Trophoblast cell (in vitro differentiated cells and primary cell): Measurements from ENCODE around the gene SERPINE1.

Experiments
- DNase-seq, 2 donors: peaks; one replicate each; pipeline ENCODE4 v3.0.0-alpha.2; 2016
- H2AFZ ChIP-seq: 2 replicates; pipeline ENCODE4 v1.6.1; 2013; ENCODE audit warnings: low read length, moderate library complexity, mild to moderate bottlenecking; ENCODE audit not compliant: insufficient read depth, poor library complexity
- H2AK5ac ChIP-seq: 2 replicates; pipeline ENCODE4 v1.6.1; 2013; ENCODE audit warnings: mild to moderate bottlenecking, low read length
- H2BK120ac ChIP-seq: 2 replicates; pipeline ENCODE4 v1.6.1; 2013; ENCODE audit warnings: low read length, mild to moderate bottlenecking, moderate library complexity; ENCODE audit not compliant: insufficient read depth, poor library complexity
- H2BK12ac ChIP-seq: 2 replicates; pipeline ENCODE4 v1.6.1; 2013; ENCODE audit warnings: mild to moderate bottlenecking, low read length, moderate library complexity
- H2BK5ac ChIP-seq: 2 replicates; pipeline ENCODE4 v1.6.1; 2013; ENCODE audit warnings: low read length, low read depth, moderate library complexity, mild to moderate bottlenecking; ENCODE audit not compliant: poor library complexity
- H3K14ac ChIP-seq: 2 replicates; pipeline ENCODE4 v1.6.1; 2013; ENCODE audit warnings: mild to moderate bottlenecking, low read length
- H3K18ac ChIP-seq: 2 replicates; pipeline ENCODE4 v1.6.1; 2013; ENCODE audit warnings: mild to moderate bottlenecking, low read length
- H3K23ac ChIP-seq: 2 replicates; pipeline ENCODE4 v1.6.1; 2013; ENCODE audit warnings: low read length
- H3K27ac ChIP-seq: 2 replicates; pipeline ENCODE4 v1.5.1; 2013; ENCODE audit warnings: low read depth, mild to moderate bottlenecking, inconsistent platforms, low read length, moderate library complexity
- H3K27me3 ChIP-seq: 2 replicates; pipeline ENCODE4 v1.6.1; 2013; ENCODE audit warnings: inconsistent platforms, mild to moderate bottlenecking, low read length, moderate library complexity; ENCODE audit not compliant: insufficient read depth
- H3K36me3 ChIP-seq, 2 experiments: 1 replicate in 1 of 2; 2 replicates in 1 of 2; pipeline ENCODE4 v1.6.1; 2013; ENCODE audit warnings: low read length in 2 of 2, mild to moderate bottlenecking in 2 of 2, moderate library complexity in 1 of 2; ENCODE audit not compliant: insufficient read depth in 2 of 2, control insufficient read depth in 1 of 2
- H3K4ac ChIP-seq: 2 replicates; pipeline ENCODE4 v1.6.1; 2013; ENCODE audit warnings: low read depth, mild to moderate bottlenecking, low read length, moderate library complexity
- H3K4me1 ChIP-seq, 2 experiments: 1 replicate in 1 of 2; 2 replicates in 1 of 2; pipeline ENCODE4 v1.6.1; 2013; ENCODE audit warnings: low read length in 2 of 2, mild to moderate bottlenecking in 2 of 2, moderate library complexity in 1 of 2; ENCODE audit not compliant: insufficient read depth in 2 of 2, control insufficient read depth in 1 of 2
- H3K4me2 ChIP-seq: 2 replicates; pipeline ENCODE4 v1.6.1; 2013; ENCODE audit warnings: inconsistent platforms, mild to moderate bottlenecking, low read length, moderate library complexity
- H3K4me3 ChIP-seq: 2 replicates; pipeline ENCODE4 v1.5.1; 2013; ENCODE audit warnings: mild to moderate bottlenecking, low read depth, low read length, inconsistent platforms
- H3K79me1 ChIP-seq: one replicate; pipeline ENCODE4 v1.6.1; 2013; ENCODE audit warnings: low read length
- H3K79me2 ChIP-seq: 2 replicates; pipeline ENCODE4 v1.6.1; 2013; ENCODE audit warnings: low read length, mild to moderate bottlenecking; ENCODE audit not compliant: control insufficient read depth, insufficient read depth, poor library complexity
- H3K9ac ChIP-seq: 2 replicates; pipeline ENCODE4 v1.6.1; 2013; ENCODE audit warnings: mild to moderate bottlenecking, low read length
- H3K9me3 ChIP-seq: 2 replicates; pipeline ENCODE4 v1.6.1; 2013; ENCODE audit warnings: low read depth, mild to moderate bottlenecking, control low read depth, inconsistent platforms, low read length; ENCODE audit not compliant: insufficient read depth
- H4K12ac ChIP-seq: 2 replicates; pipeline ENCODE4 v1.6.1; 2013; ENCODE audit warnings: low read depth, mild to moderate bottlenecking, low read length, moderate library complexity
- H4K8ac ChIP-seq: 2 replicates; pipeline ENCODE4 v1.6.1; 2013; ENCODE audit warnings: low read depth, mild to moderate bottlenecking, low read length, moderate library complexity
- H4K91ac ChIP-seq: one replicate; pipeline ENCODE4 v1.6.1; 2013; ENCODE audit warnings: low read depth, mild to moderate bottlenecking, low read length, moderate library complexity
- WGBS: extraction: QIAGEN DNeasy Blood & Tissue Kit; methylation state at CpG from one replicate; pipeline ENCODE4 v1.1.7; 2013; ENCODE audit warnings: missing lambda C conversion rate; ENCODE audit not compliant: insufficient read length, insufficient coverage; ENCODE audit errors: extremely low coverage; 5-methylcytosine and 5-hydroxymethylcytosine counted together

SERPINE1 gene

GRCh38 chr7:101172854-101173751, 46.2 kb downstream of the SERPINE1 start:
- Histone ChIP-seq H2AFZ (no peak overlapping the region), H3K27me3 (peaks cover 62% of the 10 kb centered on the region), H3K79me2 (no peaks in the 10 kb centered on the region), H3K9me3 (peaks cover 12% of the 10 kb centered on the region), H3K4me3 (no peak overlapping the region), H3K9ac (no peak overlapping the region), H2BK5ac (no peak overlapping the region), H2AK5ac (no peak overlapping the region), H3K79me1 (no peaks in the 10 kb centered on the region), H2BK12ac (no peak overlapping the region), H3K18ac (no peak overlapping the region), H2BK120ac (no peak overlapping the region), H4K12ac (no peak overlapping the region), H3K23ac (no peak overlapping the region), H3K14ac (no peak overlapping the region), H3K27ac (no peak overlapping the region), H3K4ac (no peak overlapping the region), H3K4me2 (no peak overlapping the region), H4K8ac (no peak overlapping the region), H3K4me1 (peaks cover 10 to 19% of the 10 kb centered on the region in 2 experiments), H3K36me3 (no peaks in the 10 kb centered on the region), H4K91ac (no peak overlapping the region)
- no peak for DNase-seq
- no CpG with 5 or more reads among the region's 53 CpGs for WGBS

- Histone ChIP-seq H4K8ac (no peak overlapping the region), H3K9ac (no peak overlapping the region), H3K4me2 (no peak overlapping the region), H3K14ac (no peak overlapping the region), H3K27ac (no peak overlapping the region), H3K4me1 (peaks cover 6 to 13% of the 10 kb centered on the region in 2 experiments), H2AFZ (no peak overlapping the region), H3K18ac (no peak overlapping the region), H4K12ac (no peak overlapping the region), H3K9me3 (peaks cover 12% of the 10 kb centered on the region), H3K79me1 (no peaks in the 10 kb centered on the region), H3K79me2 (no peaks in the 10 kb centered on the region), H4K91ac (no peak overlapping the region), H3K27me3 (peaks cover 65% of the 10 kb centered on the region), H2BK12ac (no peak overlapping the region), H2BK5ac (no peak overlapping the region), H3K36me3 (no peaks in the 10 kb centered on the region), H2AK5ac (no peak overlapping the region), H3K4me3 (no peak overlapping the region), H2BK120ac (no peak overlapping the region), H3K4ac (no peak overlapping the region), H3K23ac (no peak overlapping the region)
- peak in 1 of 2 donors; percentile 28 for DNase-seq
- WGBS: no CpG with 5 or more reads among the region's 16 CpGs
These were observed 46.9 kb downstream of the SERPINE1 start for GRCh38 chr7:101173752-101174244.

GRCh38 chr7:101174322-101174854, 47.5 kb downstream of the SERPINE1 start:
- Histone ChIP-seq H3K9me3 (peaks cover 12% of the 10 kb centered on the region), H4K91ac (no peak overlapping the region), H2AFZ (no peak overlapping the region), H3K36me3 (no peaks in the 10 kb centered on the region), H3K9ac (no peak overlapping the region), H3K23ac (no peak overlapping the region), H3K79me1 (no peaks in the 10 kb centered on the region), H2BK5ac (no peak overlapping the region), H3K27ac (no peak overlapping the region), H3K14ac (no peak overlapping the region), H3K4ac (no peak overlapping the region), H2BK12ac (no peak overlapping the region), H2BK120ac (no peak overlapping the region), H3K4me1 (peaks cover 6 to 8% of the 10 kb centered on the region in 2 experiments), H4K12ac (no peak overlapping the region), H3K79me2 (no peaks in the 10 kb centered on the region), H3K4me2 (no peak overlapping the region), H4K8ac (no peak overlapping the region), H2AK5ac (no peak overlapping the region), H3K27me3 (peaks cover 65% of the 10 kb centered on the region), H3K18ac (no peak overlapping the region), H3K4me3 (no peak overlapping the region)
- WGBS: no CpG with 5 or more reads among the region's 28 CpGs
- no peak for DNase-seq

GRCh38 chr7:101175664-101176063, 48.8 kb downstream of the SERPINE1 start:
- no CpG with 5 or more reads among the region's 3 CpGs for WGBS
- Histone ChIP-seq H3K27ac (no peak overlapping the region), H3K27me3 (peaks cover 69% of the 10 kb centered on the region), H4K12ac (no peak overlapping the region), H3K23ac (no peak overlapping the region), H4K91ac (no peak overlapping the region), H2BK5ac (no peak overlapping the region), H4K8ac (no peak overlapping the region), H3K79me2 (no peaks in the 10 kb centered on the region), H3K9me3 (peaks cover 16% of the 10 kb centered on the region), H2BK120ac (no peak overlapping the region), H3K79me1 (no peaks in the 10 kb centered on the region), H2AFZ (no peak overlapping the region), H3K4me1 (peaks cover 5 to 6% of the 10 kb centered on the region in 2 experiments), H3K36me3 (no peaks in the 10 kb centered on the region), H3K4me3 (no peak overlapping the region), H3K9ac (no peak overlapping the region), H3K14ac (no peak overlapping the region), H3K4me2 (no peak overlapping the region), H2AK5ac (no peak overlapping the region), H3K18ac (no peak overlapping the region), H3K4ac (no peak overlapping the region), H2BK12ac (no peak overlapping the region)
- DNase-seq: no peak
